Measurements from ENCODE around the gene CWF19L2. TPM values are rescaled to one million over a fixed set of nuclear protein-coding genes. Genes with fewer than 3 reads are reported as not detected.

CWF19L2 gene
- polyA plus RNA-seq, 3 donors = 1.6 to 2.2 (median 1.7) TPM

- H3K27ac Mint-ChIP-seq = no peak overlapping the region
- no CpG with 5 or more reads among the region's 2 CpGs for WGBS (ENCODE audit: insufficient coverage)
- H3K4me1 Mint-ChIP-seq = no peaks in the 10 kb centered on the region
- peaks cover 10 to 13% of the 10 kb centered on the region in 2 donors for H3K36me3 Mint-ChIP-seq
- Histone ChIP-seq H3K36me3 (replicated peaks in 1 of 2; ENCODE audit: control insufficient read depth in 1 of 2, insufficient read depth in 2 of 2, low read length in 2 of 2) (peaks cover 0 to 16% of the 10 kb centered on the region in 2 donors), H3K9me3 (replicated peaks in 1 of 2; ENCODE audit: control insufficient read depth in 1 of 2, insufficient read depth in 1 of 2, low read length in 2 of 2) (no peaks in the 10 kb centered on the region), H4K20me1 (ENCODE audit: insufficient read depth, low read length) (no peaks in the 10 kb centered on the region), H3K79me2 (ENCODE audit: insufficient read depth, low read length) (no peaks in the 10 kb centered on the region), H2AFZ (ENCODE audit: insufficient read depth, low read depth, low read length, poor library complexity, severe bottlenecking) (no peak overlapping the region), H3K4me3 (replicated peaks in 1 of 3; ENCODE audit: low read depth in 2 of 3, low read length in 3 of 3) (no peak overlapping the region), H3K27me3 (ENCODE audit: control insufficient read depth in 2 of 2, insufficient read depth in 2 of 2, low read length in 2 of 2) (no peaks in the 10 kb centered on the region), H3K27ac (ENCODE audit: low read depth in 1 of 2, low read length in 2 of 2) (no peak overlapping the region), H3K9ac (ENCODE audit: insufficient read depth, low read length, poor library complexity, severe bottlenecking) (no peak overlapping the region), H3K4me2 (replicated peaks; ENCODE audit: extremely low read depth, low read length, poor library complexity, severe bottlenecking) (no peak overlapping the region), H3K4me1 (ENCODE audit: control insufficient read depth in 1 of 2, insufficient read depth in 2 of 2, low read length in 2 of 2) (no peaks in the 10 kb centered on the region)
- intact Hi-C loops (cut with micrococcal nuclease) = no loop called here
- H3K27me3 Mint-ChIP-seq (ENCODE audit: low read depth in 3 of 3) = no peaks in the 10 kb centered on the region
- peaks cover 0 to 2% (median 0%) of the 10 kb centered on the region in 7 donors for H3K9me3 Mint-ChIP-seq
- TF ChIP-seq, protein P1, sequence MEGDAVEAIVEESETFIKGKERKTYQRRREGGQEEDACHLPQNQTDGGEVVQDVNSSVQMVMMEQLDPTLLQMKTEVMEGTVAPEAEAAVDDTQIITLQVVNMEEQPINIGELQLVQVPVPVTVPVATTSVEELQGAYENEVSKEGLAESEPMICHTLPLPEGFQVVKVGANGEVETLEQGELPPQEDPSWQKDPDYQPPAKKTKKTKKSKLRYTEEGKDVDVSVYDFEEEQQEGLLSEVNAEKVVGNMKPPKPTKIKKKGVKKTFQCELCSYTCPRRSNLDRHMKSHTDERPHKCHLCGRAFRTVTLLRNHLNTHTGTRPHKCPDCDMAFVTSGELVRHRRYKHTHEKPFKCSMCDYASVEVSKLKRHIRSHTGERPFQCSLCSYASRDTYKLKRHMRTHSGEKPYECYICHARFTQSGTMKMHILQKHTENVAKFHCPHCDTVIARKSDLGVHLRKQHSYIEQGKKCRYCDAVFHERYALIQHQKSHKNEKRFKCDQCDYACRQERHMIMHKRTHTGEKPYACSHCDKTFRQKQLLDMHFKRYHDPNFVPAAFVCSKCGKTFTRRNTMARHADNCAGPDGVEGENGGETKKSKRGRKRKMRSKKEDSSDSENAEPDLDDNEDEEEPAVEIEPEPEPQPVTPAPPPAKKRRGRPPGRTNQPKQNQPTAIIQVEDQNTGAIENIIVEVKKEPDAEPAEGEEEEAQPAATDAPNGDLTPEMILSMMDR (IDR thresholded peaks at IDR 0.05) = no peak
- DNase-seq = no peak
- no peak overlapping the region for H3K4me3 Mint-ChIP-seq
These were observed 119.7 kb downstream of the CWF19L2 start for GRCh38 chr11:107337917-107338316.

GRCh38 chr11:107331728-107332127, 125.9 kb downstream of the CWF19L2 start:
- peaks cover 2 to 40% of the 10 kb centered on the region in 2 donors for H3K36me3 ChIP-seq (replicated peaks in 1 of 2; ENCODE audit: control insufficient read depth in 1 of 2, insufficient read depth in 2 of 2, low read length in 2 of 2)
- Mint-ChIP-seq H3K9me3 (no peaks in the 10 kb centered on the region), H3K4me3 (no peak overlapping the region), H3K27ac (no peak overlapping the region), H3K27me3 (ENCODE audit: low read depth in 3 of 3) (peaks cover 0 to 2% (median 0%) of the 10 kb centered on the region in 3 donors), H3K36me3 (peaks cover 27 to 38% of the 10 kb centered on the region in 2 donors), H3K4me1 (no peaks in the 10 kb centered on the region)
- no peak for DNase-seq
- no peaks in the 10 kb centered on the region for H4K20me1 ChIP-seq (ENCODE audit: insufficient read depth, low read length)
- no CpG with 5 or more reads among the region's 1 CpG for WGBS (ENCODE audit: insufficient coverage)
- H3K27me3 ChIP-seq (ENCODE audit: control insufficient read depth in 2 of 2, insufficient read depth in 2 of 2, low read length in 2 of 2) = no peaks in the 10 kb centered on the region
- no peak overlapping the region for H2AFZ ChIP-seq (ENCODE audit: insufficient read depth, low read depth, low read length, poor library complexity, severe bottlenecking)
- H3K9ac ChIP-seq (ENCODE audit: insufficient read depth, low read length, poor library complexity, severe bottlenecking) = no peak overlapping the region
- no peak overlapping the region for H3K4me2 ChIP-seq (replicated peaks; ENCODE audit: extremely low read depth, low read length, poor library complexity, severe bottlenecking)
- H3K4me1 ChIP-seq (ENCODE audit: control insufficient read depth in 1 of 2, insufficient read depth in 2 of 2, low read length in 2 of 2) = no peaks in the 10 kb centered on the region
- H3K79me2 ChIP-seq (ENCODE audit: insufficient read depth, low read length) = no peaks in the 10 kb centered on the region
- no peak overlapping the region for H3K4me3 ChIP-seq (replicated peaks in 1 of 3; ENCODE audit: low read depth in 2 of 3, low read length in 3 of 3)
- TF ChIP-seq, protein P1 (IDR thresholded peaks at IDR 0.05) = no peak
- H3K9me3 ChIP-seq (replicated peaks in 1 of 2; ENCODE audit: control insufficient read depth in 1 of 2, insufficient read depth in 1 of 2, low read length in 2 of 2) = no peaks in the 10 kb centered on the region
- intact Hi-C loops (cut with micrococcal nuclease) = no loop called here
- H3K27ac ChIP-seq (ENCODE audit: low read depth in 1 of 2, low read length in 2 of 2) = no peak overlapping the region
